Mesendoderm (in vitro differentiated cells): ENCODE measurements around the gene PPP1R26.

Source experiments
- DNase-seq: peaks from one replicate; pipeline ENCODE4 v3.0.0; 2013
- H2AK5ac ChIP-seq: 2 replicates; pipeline ENCODE4 v1.6.1; 2013; ENCODE audit warnings: low read length, inconsistent platforms
- H2BK120ac ChIP-seq: 2 replicates; pipeline ENCODE4 v1.6.1; 2013; ENCODE audit warnings: low read depth, mild to moderate bottlenecking, low read length, moderate library complexity, mixed read lengths
- H2BK15ac ChIP-seq: replicated peaks from 2 replicates; pipeline ENCODE4 v1.6.1; 2013; ENCODE audit warnings: low read depth, mild to moderate bottlenecking, moderate library complexity
- H2BK5ac ChIP-seq: 2 replicates; pipeline ENCODE4 v1.6.1; 2013; ENCODE audit warnings: low read length, inconsistent platforms
- H3K18ac ChIP-seq: 2 replicates; pipeline ENCODE4 v1.6.1; 2013; ENCODE audit warnings: mild to moderate bottlenecking, low read length, mixed read lengths
- H3K23ac ChIP-seq: one replicate; pipeline ENCODE4 v1.6.1; 2013; ENCODE audit warnings: low read length
- H3K27ac ChIP-seq: 2 replicates; pipeline ENCODE4 v1.5.1; 2013; ENCODE audit warnings: low read depth, mild to moderate bottlenecking, inconsistent platforms, low read length, moderate library complexity
- H3K27me3 ChIP-seq: 2 replicates; pipeline ENCODE4 v1.6.1; 2013; ENCODE audit warnings: low read length, control low read depth, mild to moderate bottlenecking, inconsistent platforms; ENCODE audit not compliant: insufficient read depth, poor library complexity
- H3K36me3 ChIP-seq: 2 replicates; pipeline ENCODE4 v1.6.1; 2013; ENCODE audit warnings: low read length, inconsistent platforms; ENCODE audit not compliant: control insufficient read depth, insufficient read depth
- H3K4ac ChIP-seq: one replicate; pipeline ENCODE4 v1.6.1; 2013; ENCODE audit warnings: low read depth, mild to moderate bottlenecking, low read length, moderate library complexity
- H3K4me1 ChIP-seq: 2 replicates; pipeline ENCODE4 v1.6.1; 2013; ENCODE audit warnings: low read depth, low read length, inconsistent platforms; ENCODE audit not compliant: control insufficient read depth
- H3K4me2 ChIP-seq: 2 replicates; pipeline ENCODE4 v1.6.1; 2013; ENCODE audit warnings: low read length
- H3K4me3 ChIP-seq: 2 replicates; pipeline ENCODE4 v1.5.1; 2013; ENCODE audit warnings: mild to moderate bottlenecking, low read length
- H3K56ac ChIP-seq: one replicate; pipeline ENCODE4 v1.6.1; 2013; ENCODE audit warnings: low read length
- H3K79me1 ChIP-seq: 2 replicates; pipeline ENCODE4 v1.6.1; 2013; ENCODE audit warnings: low read length, inconsistent platforms
- H3K79me2 ChIP-seq: 2 replicates; pipeline ENCODE4 v1.6.1; 2013; ENCODE audit warnings: mild to moderate bottlenecking, low read length; ENCODE audit not compliant: control insufficient read depth, insufficient read depth
- H3K9ac ChIP-seq: 2 replicates; pipeline ENCODE4 v1.6.1; 2013; ENCODE audit warnings: low read length, inconsistent platforms
- H4K5ac ChIP-seq: one replicate; pipeline ENCODE4 v1.6.1; 2013; ENCODE audit warnings: low read length
- H4K8ac ChIP-seq: one replicate; pipeline ENCODE4 v1.6.1; 2013; ENCODE audit warnings: low read depth, mild to moderate bottlenecking, control low read depth, low read length, moderate library complexity
- WGBS: extraction: QIAGEN DNeasy Blood & Tissue Kit; methylation state at CpG from one replicate; pipeline ENCODE4 v1.1.7; 2013; ENCODE audit warnings: low lambda C conversion rate, missing lambda C conversion rate; ENCODE audit not compliant: insufficient coverage; ENCODE audit errors: extremely low coverage; 5-methylcytosine and 5-hydroxymethylcytosine counted together

The PPP1R26 gene

GRCh38 chr9:135468854-135469521 is 10.6 kb upstream of the PPP1R26 start:
- Histone ChIP-seq H3K36me3 (no peaks in the 10 kb centered on the region), H4K8ac (no peak overlapping the region), H3K79me2 (no peaks in the 10 kb centered on the region), H3K4ac (no peak overlapping the region), H2BK15ac (no peak overlapping the region), H2AK5ac (no peak overlapping the region), H2BK5ac (no peak overlapping the region), H3K79me1 (no peaks in the 10 kb centered on the region), H3K27me3 (no peaks in the 10 kb centered on the region), H3K9ac (no peak overlapping the region), H2BK120ac (no peak overlapping the region), H3K4me2 (no peak overlapping the region), H3K4me3 (no peak overlapping the region), H3K18ac (no peak overlapping the region), H3K23ac (no peak overlapping the region), H3K4me1 (peaks cover 5% of the 10 kb centered on the region), H3K56ac (no peak overlapping the region), H3K27ac (no peak overlapping the region), H4K5ac (no peak overlapping the region)
- WGBS: no CpG with 5 or more reads among the region's 16 CpGs
- peak; percentile 86 for DNase-seq

GRCh38 chr9:135471791-135472640 is 7.6 kb upstream of the PPP1R26 start:
- Histone ChIP-seq H3K27ac (peak overlapping the region; percentile 40), H3K23ac (no peak overlapping the region), H3K36me3 (no peaks in the 10 kb centered on the region), H4K5ac (no peak overlapping the region), H3K4me2 (no peak overlapping the region), H3K56ac (no peak overlapping the region), H3K79me1 (no peaks in the 10 kb centered on the region), H3K79me2 (no peaks in the 10 kb centered on the region), H2BK5ac (no peak overlapping the region), H2BK15ac (no peak overlapping the region), H3K18ac (no peak overlapping the region), H3K4me1 (peaks cover 5% of the 10 kb centered on the region), H3K27me3 (no peaks in the 10 kb centered on the region), H3K9ac (no peak overlapping the region), H2AK5ac (no peak overlapping the region), H4K8ac (no peak overlapping the region), H2BK120ac (no peak overlapping the region), H3K4me3 (no peak overlapping the region), H3K4ac (no peak overlapping the region)
- no peak for DNase-seq
- no CpG with 5 or more reads among the region's 23 CpGs for WGBS

- Histone ChIP-seq H3K56ac (no peak overlapping the region), H2BK120ac (no peak overlapping the region), H2BK5ac (no peak overlapping the region), H4K5ac (no peak overlapping the region), H3K4me3 (no peak overlapping the region), H3K36me3 (no peaks in the 10 kb centered on the region), H3K9ac (no peak overlapping the region), H3K23ac (no peak overlapping the region), H3K79me2 (no peaks in the 10 kb centered on the region), H2BK15ac (no peak overlapping the region), H3K79me1 (no peaks in the 10 kb centered on the region), H4K8ac (no peak overlapping the region), H3K4me2 (no peak overlapping the region), H3K18ac (no peak overlapping the region), H3K27me3 (no peaks in the 10 kb centered on the region), H3K4me1 (peaks cover 2% of the 10 kb centered on the region), H3K27ac (no peak overlapping the region), H2AK5ac (no peak overlapping the region), H3K4ac (no peak overlapping the region)
- no peak for DNase-seq
- no CpG with 5 or more reads among the region's 12 CpGs for WGBS
Observed at GRCh38 chr9:135473972-135474543, 5.5 kb upstream of the PPP1R26 start.

- H2AK5ac ChIP-seq: no peak overlapping the region
- H2BK120ac ChIP-seq: no peak overlapping the region
- H3K4me3 ChIP-seq: no peak overlapping the region
- no peak overlapping the region for H3K4me2 ChIP-seq
- H4K5ac ChIP-seq: no peak overlapping the region
- H2BK15ac ChIP-seq: no peak overlapping the region
- H4K8ac ChIP-seq: no peak overlapping the region
- H3K56ac ChIP-seq: no peak overlapping the region
- no peak overlapping the region for H3K18ac ChIP-seq
- H3K4me1 ChIP-seq: peaks cover 1% of the 10 kb centered on the region
- H3K4ac ChIP-seq: no peak overlapping the region
- H3K27me3 ChIP-seq: no peaks in the 10 kb centered on the region
- H3K79me2 ChIP-seq: no peaks in the 10 kb centered on the region
- peak; percentile 66 for DNase-seq
- no peaks in the 10 kb centered on the region for H3K36me3 ChIP-seq
- H3K79me1 ChIP-seq: no peaks in the 10 kb centered on the region
- no peak overlapping the region for H3K27ac ChIP-seq
- H3K9ac ChIP-seq: no peak overlapping the region
- WGBS: no CpG with 5 or more reads among the region's 12 CpGs
- no peak overlapping the region for H3K23ac ChIP-seq
- no peak overlapping the region for H2BK5ac ChIP-seq
Observed at GRCh38 chr9:135474915-135475314, 4.7 kb upstream of the PPP1R26 start.

- Histone ChIP-seq H3K18ac (no peak overlapping the region), H3K9ac (no peak overlapping the region), H3K4me3 (no peak overlapping the region), H3K4ac (no peak overlapping the region), H3K79me1 (no peaks in the 10 kb centered on the region), H3K36me3 (no peaks in the 10 kb centered on the region), H3K27me3 (no peaks in the 10 kb centered on the region), H2BK5ac (no peak overlapping the region), H3K56ac (no peak overlapping the region), H3K23ac (no peak overlapping the region), H2BK15ac (no peak overlapping the region), H3K27ac (no peak overlapping the region), H2BK120ac (no peak overlapping the region), H3K4me2 (no peak overlapping the region), H2AK5ac (no peak overlapping the region), H3K79me2 (no peaks in the 10 kb centered on the region), H3K4me1 (no peaks in the 10 kb centered on the region), H4K8ac (no peak overlapping the region), H4K5ac (no peak overlapping the region)
- DNase-seq: no peak
- no CpG with 5 or more reads among the region's 10 CpGs for WGBS
Observed at GRCh38 chr9:135476561-135477355, 2.8 kb upstream of the PPP1R26 start.
